ENCODE measurements around the gene ZNF609.

ZNF609 gene

GRCh38 chr15:64460206-64460723 is at the start of gene ZNF609:
Gene ZNF609 (plus strand): TSS chr15:64460578. CDS start chr15:64499420, 38,842 bp downstream.
- peak; percentile 39 to 93 (median 84) for DNase-seq

- DNase-seq = no peak
These were observed 48.2 kb upstream of the ZNF609 start for GRCh38 chr15:64412216-64412615.

GRCh38 chr15:64422697-64423096 is 37.7 kb upstream of the ZNF609 start:
- DNase-seq = no peak

- DNase-seq = no peak
These were observed 36.4 kb upstream of the ZNF609 start for GRCh38 chr15:64423970-64424369.

- no peak for DNase-seq
These were observed 35.2 kb upstream of the ZNF609 start for GRCh38 chr15:64425221-64425620.

- peak in 1 of 14 donors; percentile 3 for DNase-seq
These were observed 33.4 kb upstream of the ZNF609 start for GRCh38 chr15:64426845-64427465.

- no peak for DNase-seq
These were observed 30.9 kb upstream of the ZNF609 start for GRCh38 chr15:64429448-64429847.

GRCh38 chr15:64430000-64430735 is 30.2 kb upstream of the ZNF609 start:
- DNase-seq = no peak

GRCh38 chr15:64437982-64438381 is 22.4 kb upstream of the ZNF609 start:
- no peak for DNase-seq

GRCh38 chr15:64438653-64439447 is 21.5 kb upstream of the ZNF609 start:
- no peak for DNase-seq

GRCh38 chr15:64441852-64442251 is 18.5 kb upstream of the ZNF609 start:
- DNase-seq = no peak

GRCh38 chr15:64443016-64443415 is 17.4 kb upstream of the ZNF609 start:
- no peak for DNase-seq

GRCh38 chr15:64443747-64444621 is 16.4 kb upstream of the ZNF609 start:
- DNase-seq = no peak

- DNase-seq = no peak
These were observed 15.5 kb upstream of the ZNF609 start for GRCh38 chr15:64444836-64445235.

- DNase-seq = no peak
These were observed 12.7 kb upstream of the ZNF609 start for GRCh38 chr15:64447536-64448315.

- DNase-seq = peak in 7 of 14 donors; percentile 12 to 50 (median 17)
These were observed 7.2 kb upstream of the ZNF609 start for GRCh38 chr15:64452988-64453688.

GRCh38 chr15:64453689-64454037 is 6.7 kb upstream of the ZNF609 start:
- DNase-seq = no peak

- DNase-seq = no peak
These were observed 6.1 kb upstream of the ZNF609 start for GRCh38 chr15:64454282-64454681.

GRCh38 chr15:64455961-64456371 is 4.4 kb upstream of the ZNF609 start:
- peak in 1 of 14 donors; percentile 3 for DNase-seq

- no peak for DNase-seq
These were observed 3.7 kb upstream of the ZNF609 start for GRCh38 chr15:64456634-64457108.

Measured in C1 segment of cervical spinal cord (tissue), 14 donors.